ENCODE measurements around the gene COL5A2.

COL5A2 gene

DNA sequence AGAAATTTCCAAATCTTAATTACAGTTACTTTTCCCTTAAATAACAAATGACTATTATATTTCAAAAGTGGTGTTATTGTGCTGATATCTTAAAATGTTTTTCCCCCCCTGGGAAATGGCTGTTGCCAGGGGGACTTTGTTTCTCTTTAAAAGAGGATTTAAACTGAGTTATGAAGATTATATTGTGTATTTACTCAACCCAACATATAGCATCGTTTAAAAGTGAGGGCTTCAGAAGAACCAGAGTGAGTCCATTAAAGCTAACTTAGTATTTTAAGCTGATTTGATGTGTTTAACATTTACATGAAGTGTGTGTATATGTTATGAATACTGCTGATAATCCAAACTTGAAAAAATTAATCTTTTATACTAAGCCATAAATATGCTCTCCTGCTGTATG, 81.6 kb downstream of the COL5A2 start:
- DNase-seq (ENCODE audit: low spot score) = no peak

- no peak for DNase-seq (ENCODE audit: low spot score)
Observed at GRCh38 chr2:189096769-189097447, 82.7 kb downstream of the COL5A2 start.

DNA sequence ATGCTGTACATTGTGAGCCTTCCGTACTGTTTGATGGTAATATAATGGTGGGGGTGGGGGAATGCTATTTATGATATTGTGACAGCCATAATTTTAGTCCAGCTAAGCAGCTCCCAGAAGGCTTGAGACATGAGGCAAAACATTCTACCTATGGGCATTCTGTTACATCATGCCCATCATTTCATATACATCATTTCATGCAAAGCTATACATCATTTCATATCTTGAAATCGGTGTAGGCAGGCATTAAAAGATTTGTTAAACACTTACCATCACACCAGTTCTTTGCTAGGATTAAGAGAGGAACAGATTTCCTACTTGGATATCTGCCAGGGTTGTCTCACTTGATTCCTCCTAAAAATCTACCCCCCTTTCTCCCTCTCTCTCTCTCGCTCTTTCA, 84.5 kb downstream of the COL5A2 start:
- DNase-seq (ENCODE audit: low spot score) = no peak

- no peak for DNase-seq (ENCODE audit: low spot score)
Observed at GRCh38 chr2:189092936-189093335, 86.6 kb downstream of the COL5A2 start.

- no peak for DNase-seq (ENCODE audit: low spot score)
Observed at GRCh38 chr2:189091253-189091652, 88.3 kb downstream of the COL5A2 start.

GRCh38 chr2:189088591-189089205, 90.9 kb downstream of the COL5A2 start:
- no peak for DNase-seq (ENCODE audit: low spot score)

DNA sequence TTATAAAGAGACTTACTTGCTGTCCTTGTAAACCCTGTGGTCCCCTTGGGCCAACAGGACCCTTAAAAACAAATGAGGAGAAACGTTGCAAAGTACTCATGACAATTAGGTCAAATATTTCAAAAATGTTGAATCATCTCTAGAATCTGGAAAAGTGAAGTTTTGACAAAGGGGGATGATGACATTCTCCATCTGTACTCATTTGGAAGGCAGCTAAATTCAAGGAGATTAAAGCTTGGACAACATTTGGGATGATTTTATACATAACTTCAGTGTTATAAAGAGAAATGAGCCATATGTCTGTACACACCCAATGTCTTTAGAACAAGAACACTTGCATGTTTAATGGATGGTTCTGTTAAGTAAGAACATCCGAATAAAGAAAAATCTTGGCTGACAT, 92.9 kb downstream of the COL5A2 start:
- DNase-seq (ENCODE audit: low spot score) = no peak

- DNase-seq (ENCODE audit: low spot score) = no peak
Observed at GRCh38 chr2:189086250-189086649, 93.3 kb downstream of the COL5A2 start.

GRCh38 chr2:189083606-189084005, 96.0 kb downstream of the COL5A2 start:
- DNase-seq (ENCODE audit: low spot score) = no peak

DNA sequence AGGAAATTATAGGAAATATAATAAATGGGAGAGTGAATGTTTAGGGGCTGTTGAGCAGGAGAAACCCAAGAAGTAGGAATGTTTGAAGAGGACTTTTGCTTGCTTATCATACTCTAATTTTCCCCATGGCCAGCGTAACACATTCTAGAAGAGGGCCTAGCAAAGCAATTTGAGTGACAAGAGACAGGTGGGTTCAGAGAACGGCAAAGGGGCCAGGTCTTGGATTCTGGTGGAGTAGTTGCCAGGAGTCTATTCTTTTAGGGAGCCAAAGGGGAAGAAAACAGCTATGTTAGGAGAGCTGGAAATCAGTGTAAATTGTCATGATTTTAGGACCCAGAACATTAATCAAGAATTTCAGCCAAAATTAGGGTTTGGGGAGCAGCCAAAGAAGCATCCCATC, 96.5 kb downstream of the COL5A2 start:
- no peak for DNase-seq (ENCODE audit: low spot score)

- no peak for DNase-seq (ENCODE audit: low spot score)
Observed at GRCh38 chr2:189082376-189082975, 97.1 kb downstream of the COL5A2 start.

GRCh38 chr2:189076572-189076971, 103.0 kb downstream of the COL5A2 start:
- no peak for DNase-seq (ENCODE audit: low spot score)

GRCh38 chr2:189076120-189076519, 103.4 kb downstream of the COL5A2 start:
- DNase-seq (ENCODE audit: low spot score) = no peak

GRCh38 chr2:189074506-189074905, 105.1 kb downstream of the COL5A2 start:
- DNase-seq (ENCODE audit: low spot score) = no peak

GRCh38 chr2:189072036-189072435, 107.5 kb downstream of the COL5A2 start:
- DNase-seq (ENCODE audit: low spot score) = no peak

- DNase-seq (ENCODE audit: low spot score) = no peak
Observed at GRCh38 chr2:189069855-189070619, 109.5 kb downstream of the COL5A2 start.

- DNase-seq (ENCODE audit: low spot score) = no peak
Observed at GRCh38 chr2:189066037-189066436, 113.5 kb downstream of the COL5A2 start.

DNA sequence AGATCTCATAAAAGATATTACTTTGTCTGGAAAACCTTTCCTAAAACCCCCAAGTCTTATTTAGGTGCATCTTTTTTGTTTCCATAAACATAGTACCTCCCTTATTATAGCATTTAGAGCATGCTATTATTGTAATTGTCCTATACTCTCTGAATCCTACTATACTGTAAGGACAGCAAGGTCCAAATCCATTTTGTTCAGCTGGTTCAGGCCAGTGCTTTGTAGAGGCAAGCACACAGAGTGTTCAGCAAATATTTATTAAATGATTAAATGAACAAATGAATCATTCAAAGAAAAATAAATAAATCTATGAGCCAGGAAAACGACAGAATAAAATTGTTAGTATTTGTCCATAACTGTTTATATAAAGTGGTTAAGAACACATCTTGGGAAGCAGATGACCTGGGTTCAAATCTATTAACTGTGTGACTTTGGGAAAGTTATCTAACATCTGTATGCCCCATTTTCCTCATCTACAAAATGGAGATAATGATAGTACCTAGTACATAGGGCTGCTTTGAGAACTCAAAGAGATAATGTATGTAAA, 119.4 kb downstream of the COL5A2 start:
- no peak for DNase-seq (ENCODE audit: low spot score)

DNA sequence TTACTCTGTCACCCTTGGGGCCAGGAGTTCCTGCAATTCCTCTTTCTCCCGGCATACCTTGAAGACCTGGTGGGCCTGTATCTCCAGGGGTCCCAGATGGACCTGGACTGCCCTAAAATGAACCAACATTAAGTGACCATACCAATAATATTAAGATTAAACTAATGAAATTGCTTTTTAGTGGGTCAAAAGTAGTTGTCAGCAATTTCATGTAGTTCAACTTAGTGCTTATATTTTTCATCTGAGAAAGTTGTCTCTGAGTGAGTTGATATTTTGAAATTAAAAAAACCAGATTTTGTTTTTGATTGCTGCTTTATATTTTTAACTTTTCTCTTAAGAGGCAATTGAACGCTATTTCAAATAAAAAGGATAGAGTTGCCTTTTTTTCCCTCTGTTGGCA, 122.2 kb downstream of the COL5A2 start:
- no peak for DNase-seq (ENCODE audit: low spot score)

DNA sequence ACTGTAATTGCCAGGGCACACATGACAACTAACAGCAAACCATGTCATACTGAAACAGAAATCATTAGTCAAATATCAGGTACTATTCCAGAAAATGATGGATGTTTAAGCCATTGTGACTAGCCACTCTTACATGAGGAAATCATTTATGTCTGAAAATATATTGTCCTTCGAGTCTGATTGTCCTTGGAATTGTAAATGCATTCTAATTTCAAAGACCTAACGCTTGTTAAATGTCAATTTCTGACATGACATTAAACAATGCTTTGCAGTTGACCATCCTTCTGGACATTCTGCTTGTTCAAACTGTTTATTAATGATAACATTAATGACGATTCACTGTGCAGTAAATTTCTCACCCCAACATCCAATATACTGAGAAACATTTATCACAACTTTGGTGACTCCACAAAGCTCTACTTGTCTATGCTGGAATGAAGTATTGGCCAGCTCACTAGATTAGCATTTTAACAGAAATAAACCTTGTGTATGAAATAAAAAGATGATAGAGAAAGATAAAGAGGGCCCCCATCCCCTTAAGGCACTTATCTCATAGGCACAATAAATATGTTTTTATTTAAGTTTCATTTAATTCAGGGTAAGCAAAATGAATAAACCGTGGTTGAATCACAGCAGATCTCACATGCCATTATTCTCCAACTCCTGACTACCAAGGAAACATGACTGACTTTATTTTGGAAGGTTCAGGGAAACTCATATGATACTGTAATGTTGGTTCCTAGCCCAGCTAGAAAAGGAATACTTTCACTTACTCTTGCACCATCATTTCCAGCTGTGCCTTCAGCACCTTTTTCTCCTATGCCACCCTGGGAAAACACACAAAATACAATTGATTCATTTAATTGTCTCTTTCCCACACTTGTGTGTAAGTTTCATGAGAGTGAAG, 123.1 kb downstream of the COL5A2 start:
- DNase-seq (ENCODE audit: low spot score) = no peak

- DNase-seq (ENCODE audit: low spot score) = no peak
Observed at GRCh38 chr2:189050165-189050712, 129.3 kb downstream of the COL5A2 start.

Measured in ecto neural progenitor cell (in vitro differentiated cells).